Ishikawa (cell line): ENCODE measurements around the gene MS4A15.

Source experiments
- CEBPB ChIP-seq: IDR thresholded peaks from 2 replicates; pipeline ENCODE4 v1.6.1; 2012
- CREB1 ChIP-seq: IDR thresholded peaks from 2 replicates; pipeline ENCODE4 v1.6.1; 2012; ENCODE audit warnings: low read depth
- EGR1 ChIP-seq: IDR thresholded peaks from 2 replicates; pipeline ENCODE4 v1.6.1; 2012
- FOXM1 ChIP-seq: IDR thresholded peaks from 2 replicates; pipeline ENCODE4 v1.6.1; 2012; ENCODE audit warnings: low read depth, borderline replicate concordance
- MAX ChIP-seq: IDR thresholded peaks from 2 replicates; pipeline ENCODE4 v1.6.1; 2012
- NFIC ChIP-seq: IDR thresholded peaks from 2 replicates; pipeline ENCODE4 v1.6.1; 2012
- TAF1 ChIP-seq: IDR thresholded peaks from 2 replicates; pipeline ENCODE4 v1.6.1; 2012; ENCODE audit warnings: low read depth, mild to moderate bottlenecking
- TCF12 ChIP-seq: IDR thresholded peaks from 2 replicates; pipeline ENCODE4 v1.6.1; 2012; ENCODE audit warnings: low read depth
- YY1 ChIP-seq: IDR thresholded peaks from 2 replicates; pipeline ENCODE4 v1.6.1; 2012; ENCODE audit warnings: low read depth

GRCh38 chr11:60763692-60764369, 7.2 kb downstream of the MS4A15 start:
- no peak for TF ChIP-seq CEBPB
- TF ChIP-seq YY1: no peak
- TF ChIP-seq NFIC: no peak
- TF ChIP-seq TAF1: no peak
- TF ChIP-seq MAX: no peak
- TF ChIP-seq CREB1: no peak
- no peak for TF ChIP-seq EGR1
- TF ChIP-seq TCF12: no peak
- no peak for TF ChIP-seq FOXM1
